Stimulated activated CD4-positive, alpha-beta T cell treated with anti-CD3 and anti-CD28 coated beads, Interleukin-4, amount 100 ng/mL, for 24 hours (primary cell): ENCODE data around the gene ZBTB34.

Source experiments
- DNase-seq: peaks from one replicate; pipeline ENCODE4 v3.0.0-alpha.2; 2020

ZBTB34 gene

DNA sequence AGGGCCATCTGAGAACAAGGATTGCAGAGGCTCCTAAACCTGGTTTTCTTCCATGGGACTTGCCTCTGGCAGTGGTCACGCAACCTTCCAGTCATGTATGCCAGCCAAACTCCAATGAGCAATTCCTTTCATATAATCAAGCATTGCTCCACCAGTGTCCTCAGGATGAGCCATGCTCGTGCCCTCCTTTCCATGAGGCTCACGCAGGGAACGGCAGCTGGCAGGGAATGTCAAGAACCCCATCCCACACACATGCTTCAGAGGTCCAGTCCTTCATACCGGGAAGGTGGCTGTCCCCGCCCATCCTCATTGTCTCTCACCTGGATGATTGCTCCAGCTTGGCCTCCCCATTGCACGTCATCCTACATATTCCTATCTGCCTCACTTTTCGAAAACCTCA is 13.4 kb upstream of the ZBTB34 start:
- no peak for DNase-seq

DNA sequence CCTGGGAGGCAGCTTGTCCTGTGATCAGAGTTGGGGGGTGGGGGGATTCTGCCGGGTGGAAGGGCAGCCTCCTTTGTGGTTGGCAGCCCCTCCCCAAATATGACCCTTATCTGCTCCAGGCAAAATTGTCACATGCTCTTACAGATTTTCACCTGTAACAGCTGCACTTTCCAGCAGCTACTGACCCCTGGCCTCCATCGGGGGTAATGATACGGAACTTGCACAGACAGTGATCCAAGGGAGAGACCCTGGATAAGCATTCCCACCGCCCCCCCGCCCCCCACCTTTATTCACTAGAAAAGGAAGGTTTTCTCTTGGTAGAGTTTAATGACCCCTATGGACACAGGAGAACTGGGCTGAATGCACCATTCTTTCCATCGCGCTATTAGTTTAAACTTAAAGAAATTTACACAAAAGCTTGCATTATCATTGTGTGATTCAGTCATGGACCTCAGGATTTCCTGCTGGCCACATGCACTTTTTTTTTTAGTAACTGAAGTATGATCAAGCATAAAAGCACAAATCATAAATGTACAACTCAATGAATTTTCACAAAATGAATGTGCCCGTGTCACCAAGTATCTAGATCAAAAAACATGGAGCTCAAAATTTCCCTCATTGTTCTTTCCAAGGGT is 10.7 kb upstream of the ZBTB34 start:
- DNase-seq, result no peak

DNA sequence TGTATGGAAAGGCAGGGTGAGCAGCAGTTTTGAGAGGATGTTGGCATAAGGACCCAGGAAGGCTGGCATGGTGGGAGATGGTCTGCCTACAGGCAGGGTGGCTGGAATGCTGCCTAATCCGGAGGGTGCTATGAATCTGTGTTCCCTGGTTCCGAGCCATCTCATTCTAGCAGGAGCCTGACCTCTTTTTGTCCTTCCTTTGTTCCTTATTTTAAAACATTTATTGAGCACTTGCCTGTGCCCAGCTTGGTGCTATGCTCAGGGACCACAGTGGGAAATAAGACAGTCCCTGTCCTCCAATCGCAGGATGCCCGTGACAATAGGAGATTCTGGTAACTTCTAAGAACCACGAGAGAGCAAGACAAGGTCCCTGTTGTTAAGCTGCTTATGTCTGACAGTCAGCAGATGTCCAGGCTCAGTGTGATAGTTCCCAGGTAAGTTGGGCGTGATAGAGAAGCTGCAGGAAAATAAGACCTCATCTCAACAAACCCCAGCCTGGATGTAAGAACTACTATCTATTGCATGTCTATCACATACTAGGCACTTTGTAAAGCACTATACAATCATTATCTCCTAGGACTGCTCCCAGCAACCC is 9.1 kb upstream of the ZBTB34 start:
- no peak for DNase-seq

DNA sequence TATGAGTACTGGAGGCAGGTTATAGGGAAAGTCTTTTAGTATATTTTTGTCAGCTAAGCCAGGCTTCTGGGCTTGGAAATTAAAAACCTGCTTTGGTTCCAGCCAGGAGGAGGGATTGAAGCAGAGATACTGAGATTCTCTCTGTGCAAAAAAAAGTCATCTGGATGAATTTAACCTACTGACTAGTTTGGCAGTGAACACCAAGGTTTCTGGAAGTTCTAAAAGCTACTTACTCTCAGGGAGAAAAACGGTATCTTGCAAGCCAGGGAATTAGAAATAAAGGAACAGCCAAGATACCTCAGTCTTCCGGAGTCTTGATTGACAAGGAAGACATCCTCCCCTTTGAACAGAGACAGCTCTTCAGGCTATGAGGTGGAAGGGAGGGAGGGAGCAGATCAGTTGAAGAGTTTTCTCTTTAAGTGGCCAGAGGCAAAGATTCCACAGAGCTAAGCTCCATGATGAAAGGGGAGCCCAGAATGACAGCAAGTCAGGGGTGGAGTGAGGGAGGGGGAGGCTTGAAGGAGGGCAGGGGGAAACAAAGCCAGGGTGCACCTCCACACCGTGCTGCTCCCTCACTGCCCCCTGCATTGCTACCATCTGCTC is 8.3 kb upstream of the ZBTB34 start:
- no peak for DNase-seq

DNA sequence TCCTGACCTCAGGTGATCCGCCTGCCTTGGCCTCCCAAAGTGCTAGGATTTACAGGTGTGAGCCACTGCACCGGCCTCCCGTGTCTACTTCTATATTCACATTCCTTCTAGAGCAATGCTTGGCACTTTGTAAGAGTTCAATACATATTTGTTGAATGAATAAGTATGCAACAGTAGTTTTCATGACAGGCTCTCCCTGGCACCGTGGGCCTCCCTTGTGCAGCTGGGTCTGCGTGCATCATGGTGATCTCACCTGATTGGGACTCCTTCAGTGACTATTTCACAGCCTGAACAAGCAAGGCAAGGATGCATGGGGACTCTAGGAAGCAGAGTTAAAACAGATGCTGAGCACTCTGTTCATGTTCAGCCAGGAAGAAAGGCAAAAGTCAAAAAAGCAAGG is 6.8 kb upstream of the ZBTB34 start:
- DNase-seq, result no peak

DNA sequence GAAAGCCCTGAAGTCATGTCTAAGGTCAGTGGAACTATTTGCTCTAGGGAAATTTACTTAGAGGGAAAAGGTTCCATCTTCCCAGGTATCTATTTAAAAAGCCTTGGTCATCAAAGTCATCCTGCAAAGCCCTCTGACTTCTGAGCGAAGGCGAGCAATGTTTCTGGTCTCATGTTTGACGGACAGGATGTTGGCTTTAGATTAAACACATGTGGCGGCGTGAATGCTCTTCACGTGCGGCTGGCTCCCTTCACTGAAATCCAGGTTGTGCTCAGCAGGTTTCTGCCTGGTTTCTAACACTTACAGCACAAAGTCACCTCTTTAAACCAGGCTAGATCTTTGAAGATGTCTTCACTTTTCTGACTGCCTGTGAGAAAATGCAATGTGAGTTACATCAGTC is 5.7 kb upstream of the ZBTB34 start:
- DNase-seq, result no peak

DNA sequence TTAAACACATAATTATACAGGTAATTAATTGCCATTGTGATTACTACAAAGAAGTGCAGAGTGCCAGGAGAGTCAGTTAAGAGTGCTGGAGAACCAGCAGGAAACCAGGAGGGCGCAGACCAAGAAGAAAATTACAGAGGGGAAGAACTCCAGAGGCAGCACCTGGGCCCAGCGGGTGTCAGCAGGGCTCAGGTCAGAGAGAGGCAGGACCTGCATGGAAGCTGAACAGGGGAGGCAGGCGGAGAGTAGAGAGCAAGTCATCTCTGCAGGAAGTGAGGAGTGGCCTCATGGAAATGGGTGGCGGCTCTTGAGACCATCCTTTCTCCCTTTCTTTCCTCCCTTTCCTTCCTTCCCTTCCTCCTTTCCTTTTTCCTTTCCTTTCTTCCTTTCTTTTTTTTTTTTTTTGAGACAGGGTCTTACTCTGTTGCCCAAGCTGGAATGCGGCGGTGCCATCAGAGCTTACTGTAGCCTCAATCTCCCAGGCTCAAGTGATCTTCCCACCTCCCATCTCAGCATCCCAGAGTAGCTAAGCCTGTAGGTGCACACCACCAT is 4.0 kb upstream of the ZBTB34 start:
- DNase-seq, result no peak

DNA sequence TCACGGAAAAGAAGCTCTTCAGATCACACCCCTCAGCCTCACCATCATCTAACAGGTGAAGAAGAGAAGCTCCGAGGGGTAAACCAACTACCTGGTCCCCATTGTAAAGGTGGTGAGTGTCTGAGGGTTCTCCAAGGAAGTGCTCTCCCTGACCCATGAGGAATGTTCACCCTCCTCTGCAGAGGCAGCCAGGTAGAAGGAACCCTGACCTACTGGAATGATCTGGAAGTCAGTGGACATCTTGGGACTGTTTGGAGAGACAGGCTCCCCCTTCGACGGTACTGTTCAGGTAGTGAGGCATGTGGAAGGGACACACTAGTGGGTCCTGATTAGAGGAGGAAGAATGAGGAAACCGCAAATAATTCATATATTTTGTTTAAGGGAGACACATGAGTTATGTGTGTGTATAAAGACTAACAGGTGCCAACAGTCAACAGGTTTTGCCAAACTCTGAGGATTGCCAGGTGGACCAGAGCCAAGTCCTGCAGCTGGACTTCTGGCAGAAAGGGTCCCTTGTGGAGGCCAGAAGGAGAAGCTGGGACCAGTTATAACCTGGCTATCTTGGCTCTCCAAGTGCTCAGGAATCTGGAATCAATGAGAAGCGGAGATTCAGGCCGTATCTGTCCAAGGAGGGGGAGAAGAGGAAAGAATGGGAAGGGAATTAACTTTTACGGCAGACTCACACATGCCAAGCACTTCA is 3.0 kb upstream of the ZBTB34 start:
- DNase-seq, result no peak

DNA sequence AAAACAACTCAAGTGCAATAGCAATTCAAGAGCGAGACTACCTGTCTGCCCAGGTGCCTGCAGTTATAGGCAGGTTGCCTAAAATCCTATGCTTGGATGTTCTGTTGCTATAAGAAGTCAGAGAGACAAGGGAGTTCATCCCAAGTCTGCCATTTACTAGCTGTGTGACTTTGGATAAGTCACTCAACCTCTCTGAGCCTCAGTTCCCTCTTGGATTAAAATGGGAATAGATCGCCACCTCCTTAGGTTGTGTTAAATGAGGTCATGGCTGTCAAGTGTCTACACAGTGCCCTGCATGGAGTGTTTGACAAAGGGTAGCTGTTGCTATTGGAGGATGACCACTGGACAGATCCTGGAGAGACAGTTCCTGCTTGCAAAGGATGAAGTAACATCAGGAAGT is 1.3 kb upstream of the ZBTB34 start:
- no peak for DNase-seq

DNA sequence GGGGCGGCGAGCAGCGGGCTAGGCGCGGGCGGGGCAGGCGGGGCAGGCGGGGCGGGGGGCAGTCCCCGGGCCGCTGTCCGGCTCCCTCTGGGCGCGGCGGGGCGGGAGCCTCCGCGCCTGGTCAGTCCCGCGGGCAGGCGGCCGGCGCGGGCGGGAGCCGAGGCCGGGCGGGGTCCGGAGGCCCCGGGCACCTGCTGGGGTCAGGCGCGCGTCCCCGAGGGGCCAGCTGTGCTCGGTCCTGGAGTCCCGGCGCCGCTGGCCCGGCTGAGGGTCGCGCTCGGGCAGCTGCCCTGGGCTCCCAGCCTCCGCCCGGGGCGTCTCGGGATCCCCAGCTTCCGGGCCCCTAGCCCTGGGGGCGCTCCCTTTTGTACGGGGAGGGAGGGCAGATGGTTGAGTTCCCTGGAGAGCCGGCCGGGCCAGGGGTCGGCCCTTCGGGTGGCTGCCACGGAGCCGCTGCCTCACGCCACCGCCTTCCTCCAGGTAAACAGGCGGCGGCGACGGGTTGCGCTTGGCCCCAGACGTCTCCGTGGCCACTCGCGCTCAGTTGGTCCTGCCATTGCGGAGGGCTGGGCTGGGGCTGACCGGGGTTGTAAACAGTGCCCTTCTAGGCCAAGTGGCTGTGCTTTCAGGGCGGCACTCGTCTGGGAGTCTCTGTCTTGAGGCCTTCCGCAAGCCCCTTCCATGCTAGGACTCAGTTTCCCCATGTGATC is 473 bp downstream of the ZBTB34 start:
- DNase-seq, result no peak

DNA sequence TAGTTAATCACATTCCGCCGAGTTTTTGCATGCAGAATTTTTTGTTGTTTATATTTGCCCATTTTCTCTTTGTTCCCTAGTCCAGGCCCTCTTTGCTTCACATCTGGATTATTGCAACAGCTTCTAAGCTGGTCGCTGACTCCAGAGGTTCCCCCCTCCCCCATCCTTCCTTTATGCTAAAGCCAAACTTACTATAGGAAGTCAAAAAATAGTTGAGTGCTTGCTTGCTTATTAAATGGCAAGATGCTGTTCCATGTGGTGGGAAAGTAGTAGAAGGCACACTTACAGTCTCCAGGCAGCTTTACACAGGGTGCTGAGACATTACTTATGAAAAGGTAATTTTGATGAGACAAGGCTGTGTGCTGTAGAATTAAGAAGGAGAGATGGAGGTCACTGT is 1.3 kb downstream of the ZBTB34 start:
- no peak for DNase-seq

DNA sequence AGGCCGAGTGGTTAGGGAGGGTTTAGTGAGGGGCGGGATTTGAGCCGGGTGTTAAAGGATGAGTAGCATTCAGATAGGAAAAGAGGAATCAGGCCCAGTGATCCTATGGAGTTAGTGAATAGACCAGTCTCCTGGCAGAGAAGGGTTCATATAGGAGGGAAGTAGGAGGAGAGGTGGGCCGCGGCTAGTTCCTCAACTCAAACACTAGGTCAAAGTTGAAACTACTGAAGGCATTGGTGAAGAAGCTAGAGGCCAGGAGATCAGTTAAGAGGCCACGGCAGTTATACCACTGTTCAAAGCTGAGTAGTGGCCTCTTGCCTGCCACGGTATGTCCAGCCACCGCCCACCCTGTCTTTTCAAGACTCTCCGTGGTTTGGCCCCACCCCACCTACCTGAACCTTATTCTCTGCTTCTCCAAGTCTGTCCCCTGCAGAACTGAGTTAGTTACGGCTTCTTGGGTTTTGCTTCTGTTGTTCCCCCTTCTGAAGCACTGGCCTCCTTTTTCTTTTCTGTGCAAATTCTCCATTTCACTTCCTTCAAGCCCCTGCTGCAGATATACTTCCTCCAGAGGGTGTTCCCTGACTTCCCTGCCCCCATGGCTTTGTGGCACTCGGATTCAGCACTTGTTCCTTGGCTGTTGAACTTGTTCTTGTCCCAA is 1.8 kb downstream of the ZBTB34 start:
- no peak for DNase-seq

DNA sequence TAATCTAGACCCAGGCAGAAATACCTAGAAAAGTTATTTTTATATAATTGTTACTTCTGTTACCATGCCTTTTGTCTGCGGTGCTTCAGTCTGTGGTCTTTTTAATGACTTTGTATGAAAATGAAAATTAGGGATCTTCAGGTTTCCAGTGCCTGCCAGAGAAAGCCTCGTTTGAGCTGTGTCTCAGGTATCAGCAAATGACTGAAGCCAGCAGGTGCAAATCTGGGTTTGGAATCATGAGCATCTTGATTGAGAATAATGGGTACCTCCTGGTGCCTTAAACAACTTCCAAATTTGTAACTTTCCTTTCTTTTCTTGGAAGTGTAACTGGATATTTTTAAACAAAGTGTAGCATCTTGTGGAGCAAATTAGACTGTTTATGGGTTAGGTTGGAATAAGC is 4.3 kb downstream of the ZBTB34 start:
- DNase-seq, result no peak

DNA sequence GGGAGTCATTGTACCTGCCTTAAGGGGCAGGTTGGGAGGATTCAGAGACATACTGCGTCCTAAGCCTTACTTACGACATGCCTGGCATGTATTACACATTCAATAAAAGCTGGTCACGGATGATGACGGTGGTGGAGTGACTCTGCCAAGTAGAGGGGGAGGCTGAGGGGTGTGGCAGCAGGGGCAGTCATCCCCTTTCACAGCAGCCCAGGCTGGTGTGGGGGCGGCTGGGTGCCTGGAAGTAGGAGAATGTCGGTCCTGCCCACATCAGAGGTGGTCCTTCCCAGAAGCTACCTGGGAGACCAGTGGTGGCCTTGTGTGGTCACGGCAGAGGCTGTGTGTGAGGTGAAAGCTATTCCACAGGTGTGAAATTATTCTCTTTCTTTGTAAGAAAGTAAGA is 8.9 kb downstream of the ZBTB34 start:
- DNase-seq, result no peak

DNA sequence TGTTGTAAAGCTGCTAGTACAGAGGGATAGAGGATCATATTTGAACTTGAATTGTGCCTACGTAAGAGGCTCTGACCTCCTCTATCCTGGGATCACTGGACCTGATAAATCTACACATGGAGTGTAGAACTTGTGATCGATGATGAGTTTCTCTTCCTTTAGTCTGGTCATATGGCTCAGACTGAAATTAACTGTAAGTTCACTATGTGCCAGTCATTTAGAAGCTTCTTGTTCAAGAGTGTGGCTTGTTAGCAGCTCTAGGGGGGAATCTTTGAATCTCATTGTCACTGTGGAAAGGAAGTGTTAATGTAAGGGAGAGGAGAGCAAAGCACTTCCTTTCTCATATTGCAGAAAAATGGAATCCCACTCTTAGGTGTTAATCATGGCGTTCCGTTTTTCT is 12.1 kb downstream of the ZBTB34 start:
- no peak for DNase-seq

DNA sequence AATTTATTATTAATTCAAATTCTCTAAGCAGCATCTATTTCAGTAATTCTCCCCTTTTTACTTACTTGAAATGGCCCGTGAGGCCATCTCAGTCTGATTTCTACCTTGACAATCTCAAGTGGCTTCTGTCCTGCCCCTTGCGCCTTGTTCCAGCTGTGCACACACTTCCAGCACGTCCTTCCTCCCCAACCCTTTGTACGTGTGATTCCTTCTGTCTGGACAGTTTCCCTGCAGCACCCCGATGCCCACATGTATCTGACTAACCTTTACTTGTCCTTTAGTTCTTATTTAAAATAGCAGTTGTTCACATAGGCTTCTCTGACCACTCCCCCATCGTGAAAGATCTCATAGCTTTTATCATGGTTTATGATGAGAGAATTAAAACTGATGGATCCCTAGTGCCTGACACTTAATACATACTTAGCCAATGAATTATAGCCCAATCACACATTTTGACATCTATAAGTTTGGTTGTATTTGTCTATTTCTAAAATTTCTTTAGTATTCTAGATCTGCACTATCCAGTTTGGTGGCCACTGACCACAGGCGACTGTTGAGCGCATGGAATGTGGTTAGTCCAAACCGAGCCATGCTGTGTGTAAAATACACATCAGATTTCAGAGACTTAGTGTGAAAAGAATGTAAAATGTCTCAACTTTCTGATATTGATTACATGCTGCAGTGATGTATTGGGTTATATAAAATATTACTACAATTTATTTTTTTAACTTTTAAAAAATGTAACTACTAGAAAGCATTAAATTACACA is 14.3 kb downstream of the ZBTB34 start:
- no peak for DNase-seq

DNA sequence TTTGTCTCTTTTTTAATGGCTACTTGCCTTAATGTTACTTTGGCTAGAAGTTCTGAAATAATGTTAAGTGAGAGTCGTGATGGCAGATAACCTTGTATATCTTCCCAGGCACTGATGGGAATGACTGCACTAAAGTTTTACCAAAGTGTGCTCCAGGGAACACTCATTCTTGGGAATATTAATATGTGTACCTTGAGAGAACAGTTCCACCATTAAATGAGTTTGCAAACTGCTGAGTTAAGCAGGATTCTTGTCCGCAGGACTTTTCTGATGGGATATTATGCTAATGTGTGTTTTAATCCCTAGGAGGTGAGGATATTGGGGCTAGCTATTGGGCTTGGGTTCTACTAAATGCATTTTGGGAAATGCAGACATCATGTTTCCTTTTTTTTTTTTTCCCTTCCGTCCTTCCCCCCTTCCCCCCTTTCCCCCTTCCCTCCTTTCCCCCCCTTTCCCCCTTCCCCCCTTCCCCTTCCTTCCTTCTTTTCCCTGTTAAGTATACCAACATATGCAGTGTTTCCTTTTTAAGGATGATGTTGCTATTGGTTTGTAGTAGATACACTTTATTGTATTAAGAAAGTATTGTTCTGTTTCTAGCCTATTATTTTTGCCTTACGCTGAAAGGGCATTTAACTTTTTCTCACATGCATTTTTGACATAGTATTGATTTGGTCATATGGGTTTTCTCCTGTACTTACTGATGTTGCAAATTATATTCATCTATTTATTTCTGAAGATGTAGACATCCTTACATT is 15.5 kb downstream of the ZBTB34 start:
- DNase-seq, result no peak

DNA sequence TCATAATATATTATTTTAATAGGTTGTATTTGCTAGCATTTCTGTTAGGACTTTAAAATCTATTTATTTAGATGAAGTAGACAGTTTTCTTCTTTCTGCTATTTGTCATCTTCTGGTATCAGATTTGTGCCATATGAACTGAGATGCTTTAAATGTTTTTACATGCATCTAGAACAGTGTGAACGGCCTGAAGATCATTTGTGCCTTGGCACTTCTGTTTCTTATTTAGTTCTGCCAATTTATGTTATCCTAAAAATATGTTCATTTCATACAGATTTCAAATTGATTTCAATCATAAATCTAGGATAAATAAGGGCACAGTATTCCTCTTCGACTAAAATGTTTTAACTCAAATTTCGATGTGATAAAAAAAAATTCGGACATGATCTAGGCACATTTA is 16.1 kb downstream of the ZBTB34 start:
- no peak for DNase-seq

DNA sequence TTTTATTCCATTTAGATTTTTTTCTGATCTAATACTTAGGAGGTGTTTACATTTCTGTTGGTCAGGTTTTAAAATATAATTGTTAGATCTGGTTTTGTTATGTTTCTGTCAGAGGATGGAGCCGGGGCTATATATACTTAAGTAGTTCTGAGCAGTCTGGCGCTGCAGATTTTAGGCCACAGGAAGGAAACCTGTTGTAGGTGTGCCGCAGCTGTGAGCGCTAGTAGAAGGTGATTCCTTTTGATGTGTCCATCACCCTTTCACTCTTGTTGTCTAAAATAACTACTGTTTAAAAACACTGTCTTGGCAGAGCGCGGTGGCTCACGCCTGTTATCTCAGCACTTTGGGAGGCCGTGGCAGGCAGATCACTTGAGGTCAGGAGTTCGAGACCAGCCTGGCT is 17.0 kb downstream of the ZBTB34 start:
- no peak for DNase-seq

DNA sequence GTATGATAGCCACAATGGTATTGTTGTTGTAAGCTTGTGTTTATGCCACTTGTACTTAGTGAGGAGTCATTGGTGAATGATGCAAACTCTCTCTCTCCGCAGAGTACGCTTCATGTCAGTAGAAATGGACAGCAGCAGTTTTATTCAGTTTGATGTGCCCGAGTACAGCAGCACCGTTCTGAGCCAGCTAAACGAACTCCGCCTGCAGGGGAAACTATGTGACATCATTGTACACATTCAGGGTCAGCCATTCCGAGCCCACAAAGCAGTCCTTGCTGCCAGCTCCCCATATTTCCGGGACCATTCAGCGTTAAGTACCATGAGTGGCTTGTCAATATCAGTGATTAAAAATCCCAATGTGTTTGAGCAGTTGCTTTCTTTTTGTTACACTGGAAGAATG is 18.8 kb downstream of the ZBTB34 start:
- DNase-seq, result no peak
